ENCODE results near the gene ME1. TPM values are rescaled to one million over a fixed set of nuclear protein-coding genes. Genes with fewer than 3 reads are reported as not detected.

Gene ME1
- total and polyA plus RNA-seq, 7 donors, result 4.2 to 18.5 (median 11.3) TPM

GRCh38 chr6:83436674-83437073, 5.8 kb upstream of the ME1 start:
- no peaks in the 10 kb centered on the region for H3K36me3 ChIP-seq
- DNase-seq, result no peak
- peaks cover 0 to 4% (median under 1%) of the 10 kb centered on the region in 4 donors for H3K4me1 ChIP-seq
- H3K9me3 ChIP-seq, result no peaks in the 10 kb centered on the region
- no peak for TF ChIP-seq CTCF (IDR thresholded peaks at IDR 0.05)
- no peak for TF ChIP-seq EP300 (IDR thresholded peaks at IDR 0.05)
- no peak for TF ChIP-seq POLR2A (IDR thresholded peaks at IDR 0.05)
- TF ChIP-seq POLR2AphosphoS5 (IDR thresholded peaks at IDR 0.05), result no peak
- no peak overlapping the region for H3K27ac ChIP-seq
- H3K4me3 ChIP-seq, result no peak overlapping the region
- H3K27me3 ChIP-seq, result no peaks in the 10 kb centered on the region
- intact Hi-C loops (cut with DNase I), result loop anchor here (10.0 kb wide), 1 partner anchor 212 kb away; no protein-coding TSS in a partner anchor

DNA sequence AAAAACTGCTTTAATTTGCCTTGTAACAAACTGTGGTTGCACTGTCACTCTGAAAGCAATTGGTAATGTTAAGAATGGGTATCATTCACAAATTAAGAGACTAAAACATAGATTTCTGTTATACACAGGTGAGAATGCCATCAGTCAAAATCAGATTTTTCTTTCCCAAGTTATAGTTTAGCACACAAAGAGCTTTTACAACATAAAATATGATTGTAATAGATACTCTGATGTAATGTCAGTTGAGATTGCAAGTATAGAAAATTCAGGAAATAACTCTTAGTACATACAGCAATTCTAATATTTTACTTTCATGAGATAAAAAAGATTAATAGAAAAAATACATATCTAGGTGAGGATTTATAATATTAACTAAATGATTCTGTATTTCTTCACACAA, 2.3 kb upstream of the ME1 start:
- Histone ChIP-seq H3K27ac (no peak overlapping the region), H3K4me3 (no peak overlapping the region), H3K36me3 (no peaks in the 10 kb centered on the region)

GRCh38 chr6:83432636-83433035, 1.8 kb upstream of the ME1 start:
- Histone ChIP-seq H3K36me3 (no peaks in the 10 kb centered on the region), H3K27me3 (no peaks in the 10 kb centered on the region), H3K9me3 (no peaks in the 10 kb centered on the region), H3K4me3 (no peak overlapping the region), H3K27ac (no peak overlapping the region), H3K4me1 (peaks cover 0 to 19% (median 14%) of the 10 kb centered on the region in 4 donors)
- TF ChIP-seq POLR2AphosphoS5 (IDR thresholded peaks at IDR 0.05) (no peak), POLR2A (IDR thresholded peaks at IDR 0.05) (no peak), EP300 (IDR thresholded peaks at IDR 0.05) (no peak), CTCF (IDR thresholded peaks at IDR 0.05) (no peak)
- WGBS, 2 donors, result 19 to 76% methylated on average over 2 of the region's 2 CpGs
- DNase-seq, result no peak
- intact Hi-C loops (cut with DNase I), result loop anchor here (5.0 to 10.0 kb wide), 2 partner anchors 208 to 365 kb away; partner anchors contain the start of genes DOP1A and UBE3D

More for the DNA sequence above, 2.3 kb upstream of the ME1 start:
- TF ChIP-seq EP300 (IDR thresholded peaks at IDR 0.05) (no peak), POLR2AphosphoS5 (IDR thresholded peaks at IDR 0.05) (no peak), CTCF (IDR thresholded peaks at IDR 0.05) (no peak), POLR2A (IDR thresholded peaks at IDR 0.05) (no peak)
- no peaks in the 10 kb centered on the region for H3K9me3 ChIP-seq
- H3K27me3 ChIP-seq, result no peaks in the 10 kb centered on the region
- intact Hi-C loops (cut with DNase I), result loop anchor here (5.0 to 10.0 kb wide), 2 partner anchors 208 to 366 kb away; partner anchors contain the start of genes DOP1A and UBE3D
- DNase-seq, result no peak
- H3K4me1 ChIP-seq, result peaks cover 0 to 19% (median 14%) of the 10 kb centered on the region in 4 donors

DNA sequence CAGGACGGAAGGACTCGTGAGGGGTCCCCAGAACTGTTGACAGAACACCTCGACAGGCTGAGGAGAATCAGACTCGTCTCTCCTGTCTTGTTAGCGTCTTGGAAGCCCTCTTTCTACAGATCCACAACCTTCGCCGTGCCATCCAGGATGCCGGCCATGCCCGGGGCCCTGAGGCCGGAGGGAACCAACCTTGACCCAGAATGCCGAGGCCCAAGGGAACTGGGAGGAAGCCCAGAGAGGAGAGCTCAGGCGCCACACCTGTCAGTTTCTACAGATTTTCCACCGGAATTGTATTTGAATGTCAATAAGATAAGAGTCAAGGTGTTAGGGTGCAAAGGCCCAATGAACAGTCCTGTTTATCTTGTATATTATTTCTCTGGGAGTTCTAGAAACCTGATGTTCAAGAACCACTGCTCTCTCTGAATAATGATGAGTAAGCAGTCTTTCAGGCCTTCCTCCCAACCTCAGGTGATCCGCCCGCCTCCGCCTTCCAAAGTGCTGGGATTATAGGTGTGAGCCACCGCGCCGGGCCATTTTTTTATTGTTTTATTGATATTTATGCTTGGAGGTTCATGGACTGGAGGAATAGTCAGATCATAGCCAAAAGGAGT, 799 bp upstream of the ME1 start:
- no peak for DNase-seq
- H3K9me3 ChIP-seq, result no peaks in the 10 kb centered on the region
- intact Hi-C loops (cut with DNase I), result loop anchor here (5.0 to 10.0 kb wide), 2 partner anchors 207 to 364 kb away; partner anchors contain the start of genes DOP1A and UBE3D

More for the DNA sequence above, 799 bp upstream of the ME1 start:
- Histone ChIP-seq H3K27ac (peak overlapping the region; percentile 78 to 82 (median 80)), H3K4me1 (peaks cover 0 to 19% (median 14%) of the 10 kb centered on the region in 4 donors), H3K4me3 (peak overlapping the region; percentile 52 to 84 (median 74)), H3K36me3 (no peaks in the 10 kb centered on the region), H3K27me3 (no peaks in the 10 kb centered on the region)
- TF ChIP-seq EP300 (IDR thresholded peaks at IDR 0.05), result no peak
- no peak for TF ChIP-seq POLR2A (IDR thresholded peaks at IDR 0.05)
- TF ChIP-seq POLR2AphosphoS5 (IDR thresholded peaks at IDR 0.05), result no peak
- no peak for TF ChIP-seq CTCF (IDR thresholded peaks at IDR 0.05)
- WGBS, 2 donors, result 19 to 74% methylated on average over 19 of the region's 19 CpGs

Measured in sigmoid colon (tissue), 7 donors.